HG03103 (cell line): ENCODE results near the gene RCSD1.

Experiments used
- ATAC-seq: cut with Tn5 transposase; IDR thresholded peaks from one replicate; pipeline ENCODE4 v1.9.1; 2021; ENCODE audit warnings: low read depth; ENCODE audit not compliant: unreplicated experiment

The RCSD1 gene

GRCh38 chr1:167683226-167683625 is 53.2 kb downstream of the RCSD1 start:
- ATAC-seq: no peak

- no peak for ATAC-seq
Observed at GRCh38 chr1:167683641-167684502, 53.8 kb downstream of the RCSD1 start.

GRCh38 chr1:167685844-167686243 is 55.8 kb downstream of the RCSD1 start:
- no peak for ATAC-seq

- ATAC-seq: peak; percentile 55
Observed at GRCh38 chr1:167687919-167688519, 58.0 kb downstream of the RCSD1 start.

- ATAC-seq: no peak
Observed at GRCh38 chr1:167689567-167689920, 59.5 kb downstream of the RCSD1 start.

- ATAC-seq: no peak
Observed at GRCh38 chr1:167690053-167690452, 60.0 kb downstream of the RCSD1 start.

- no peak for ATAC-seq
Observed at GRCh38 chr1:167693425-167694045, 63.5 kb downstream of the RCSD1 start.

- no peak for ATAC-seq
Observed at GRCh38 chr1:167694691-167695090, 64.7 kb downstream of the RCSD1 start.

GRCh38 chr1:167695147-167695546 is 65.1 kb downstream of the RCSD1 start:
- ATAC-seq: no peak

- ATAC-seq: no peak
Observed at GRCh38 chr1:167695756-167696561, 65.9 kb downstream of the RCSD1 start.

- ATAC-seq: no peak
Observed at GRCh38 chr1:167697667-167698141, 67.7 kb downstream of the RCSD1 start.

GRCh38 chr1:167698313-167698712 is 68.3 kb downstream of the RCSD1 start:
- no peak for ATAC-seq

GRCh38 chr1:167701510-167701909 is 71.5 kb downstream of the RCSD1 start:
- ATAC-seq: no peak

- ATAC-seq: no peak
Observed at GRCh38 chr1:167703557-167703956, 73.5 kb downstream of the RCSD1 start.

GRCh38 chr1:167704715-167705114 is 74.7 kb downstream of the RCSD1 start:
- ATAC-seq: no peak

- ATAC-seq: no peak
Observed at GRCh38 chr1:167705250-167705649, 75.2 kb downstream of the RCSD1 start.

GRCh38 chr1:167706363-167706762 is 76.3 kb downstream of the RCSD1 start:
- no peak for ATAC-seq

GRCh38 chr1:167706931-167707877 is 77.2 kb downstream of the RCSD1 start:
- ATAC-seq: peak; percentile 41

- no peak for ATAC-seq
Observed at GRCh38 chr1:167707942-167708341, 77.9 kb downstream of the RCSD1 start.

- ATAC-seq: no peak
Observed at GRCh38 chr1:167708940-167709389, 78.9 kb downstream of the RCSD1 start.
